Muscle of leg (tissue), 11 donors: ENCODE measurements around the gene GRPEL1. TPM values are rescaled to one million over a fixed set of nuclear protein-coding genes. Genes with fewer than 3 reads are reported as not detected.

ENCODE experiments used
- DNase-seq: peaks from one replicate; pipeline ENCODE4 v3.0.0; 2013
- H3K27ac ChIP-seq: one replicate; pipeline ENCODE4 v1.5.1; 2013; ENCODE audit warnings: mild to moderate bottlenecking, low read length, control low read depth
- H3K27me3 ChIP-seq: one replicate; pipeline ENCODE4 v1.6.1; 2013; ENCODE audit warnings: low read length; ENCODE audit not compliant: control insufficient read depth, insufficient read depth
- H3K36me3 ChIP-seq: one replicate; pipeline ENCODE4 v1.6.1; 2013; ENCODE audit warnings: low read length; ENCODE audit not compliant: control insufficient read depth, insufficient read depth
- H3K4me1 ChIP-seq: one replicate; pipeline ENCODE4 v1.6.1; 2013; ENCODE audit warnings: low read length; ENCODE audit not compliant: control insufficient read depth, insufficient read depth
- H3K4me3 ChIP-seq: one replicate; pipeline ENCODE4 v1.5.1; 2013; ENCODE audit warnings: low read length, control low read depth
- H3K9me3 ChIP-seq: replicated peaks from 2 replicates; pipeline ENCODE4 v1.6.1; 2013; ENCODE audit warnings: low read depth, low read length; ENCODE audit not compliant: control insufficient read depth
- WGBS: methylation state at CpG from one replicate; pipeline ENCODE4 v1.1.5; 2013; ENCODE audit warnings: missing lambda C conversion rate; ENCODE audit not compliant: insufficient coverage; 5-methylcytosine and 5-hydroxymethylcytosine counted together
- polyA plus RNA-seq, 8 donors: library from polyadenylated mRNA; unstranded; fragments of 120-200 nt; gene quantifications; one replicate each; pipeline versions ENCODE4 v1.2.1 to v1.2.3, GENCODE V29; 2013; ENCODE audit warnings: inconsistent platforms in 1 of 8, low replicate concordance in 1 of 8; ENCODE audit not compliant: insufficient read length in 8 of 8, insufficient read depth in 1 of 8
- total RNA-seq: library from RNA; stranded (reverse); fragments of 120-200 nt; gene quantifications from one replicate; pipeline ENCODE4 v1.2.4, GENCODE V29; 2013

The GRPEL1 gene
- total and polyA plus RNA-seq, 9 donors = 27.7 to 31.5 (median 30.0) TPM

GRCh38 chr4:7027913-7028312 is 40.0 kb downstream of the GRPEL1 start:
- Histone ChIP-seq H3K36me3 (peaks cover 79% of the 10 kb centered on the region), H3K4me1 (no peaks in the 10 kb centered on the region), H3K27ac (no peak overlapping the region), H3K27me3 (no peaks in the 10 kb centered on the region), H3K4me3 (no peak overlapping the region), H3K9me3 (no peaks in the 10 kb centered on the region)
- no peak for DNase-seq
- WGBS = 100% methylated on average over 2 of the region's 5 CpGs

GRCh38 chr4:7027284-7027683 is 40.6 kb downstream of the GRPEL1 start:
- WGBS = 100% methylated on average over 5 of the region's 7 CpGs
- Histone ChIP-seq H3K9me3 (no peaks in the 10 kb centered on the region), H3K36me3 (peaks cover 78% of the 10 kb centered on the region), H3K27me3 (no peaks in the 10 kb centered on the region), H3K4me1 (no peaks in the 10 kb centered on the region), H3K27ac (no peak overlapping the region), H3K4me3 (no peak overlapping the region)
- DNase-seq = no peak

- H3K36me3 ChIP-seq = peaks cover 75% of the 10 kb centered on the region
Observed at GRCh38 chr4:7026107-7026506, 41.8 kb downstream of the GRPEL1 start.

GRCh38 chr4:7025040-7025602 is 42.7 kb downstream of the GRPEL1 start:
- H3K4me1 ChIP-seq = no peaks in the 10 kb centered on the region
- WGBS = 84% methylated on average over 26 of the region's 28 CpGs
- H3K36me3 ChIP-seq = peaks cover 72% of the 10 kb centered on the region
- H3K9me3 ChIP-seq = no peaks in the 10 kb centered on the region
- DNase-seq = no peak
- H3K27me3 ChIP-seq = no peaks in the 10 kb centered on the region
- no peak overlapping the region for H3K4me3 ChIP-seq
- no peak overlapping the region for H3K27ac ChIP-seq

More at GRCh38 chr4:7026107-7026506, 41.8 kb downstream of the GRPEL1 start:
- no peak for DNase-seq
- no peaks in the 10 kb centered on the region for H3K4me1 ChIP-seq
- 89% methylated on average over 4 of the region's 9 CpGs for WGBS
- no peak overlapping the region for H3K27ac ChIP-seq
- H3K4me3 ChIP-seq = no peak overlapping the region
- H3K9me3 ChIP-seq = no peaks in the 10 kb centered on the region
- no peaks in the 10 kb centered on the region for H3K27me3 ChIP-seq

DNA sequence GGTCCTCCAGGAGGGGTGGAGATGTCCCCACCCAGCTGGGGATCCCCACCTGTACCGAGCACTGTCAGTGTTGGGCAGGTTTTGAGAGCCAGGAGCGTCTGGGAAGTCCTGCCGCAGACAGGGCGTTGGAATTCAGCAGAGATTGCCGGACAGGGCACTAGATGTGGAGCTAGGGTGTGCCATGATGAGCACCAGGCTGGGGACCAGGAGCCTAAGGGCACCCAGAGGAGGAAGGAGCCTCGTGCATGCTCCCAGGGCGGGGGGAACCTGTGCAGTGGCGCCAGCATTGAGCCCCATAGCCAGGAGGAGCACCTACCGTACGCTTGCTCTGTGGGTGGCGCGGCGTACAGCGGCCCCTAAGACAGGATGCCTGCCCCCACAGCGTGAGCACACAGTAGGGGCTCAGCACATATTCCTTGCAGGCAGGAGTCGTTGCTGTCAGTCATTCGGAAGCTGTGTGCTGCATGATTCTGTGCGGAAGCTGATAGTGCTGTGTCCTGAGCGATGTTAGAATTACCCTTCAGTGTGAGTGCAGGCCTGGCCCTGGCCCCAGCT is 43.5 kb downstream of the GRPEL1 start:
- Histone ChIP-seq H3K36me3 (peaks cover 70% of the 10 kb centered on the region), H3K27me3 (no peaks in the 10 kb centered on the region), H3K4me3 (no peak overlapping the region), H3K9me3 (no peaks in the 10 kb centered on the region), H3K4me1 (no peaks in the 10 kb centered on the region), H3K27ac (no peak overlapping the region)
- no peak for DNase-seq
- WGBS = 95% methylated on average over 18 of the region's 19 CpGs

GRCh38 chr4:7023901-7024300 is 44.0 kb downstream of the GRPEL1 start:
- no peak overlapping the region for H3K4me3 ChIP-seq
- no peaks in the 10 kb centered on the region for H3K27me3 ChIP-seq
- H3K4me1 ChIP-seq = no peaks in the 10 kb centered on the region
- peaks cover 68% of the 10 kb centered on the region for H3K36me3 ChIP-seq
- no peak overlapping the region for H3K27ac ChIP-seq
- WGBS = 91% methylated on average over 12 of the region's 12 CpGs
- no peaks in the 10 kb centered on the region for H3K9me3 ChIP-seq
- no peak for DNase-seq

GRCh38 chr4:7023486-7023885 is 44.4 kb downstream of the GRPEL1 start:
- WGBS = 80% methylated on average over 15 of the region's 16 CpGs
- Histone ChIP-seq H3K27ac (no peak overlapping the region), H3K36me3 (peaks cover 68% of the 10 kb centered on the region), H3K9me3 (no peaks in the 10 kb centered on the region), H3K4me3 (no peak overlapping the region), H3K27me3 (no peaks in the 10 kb centered on the region), H3K4me1 (peaks cover under 1% of the 10 kb centered on the region)
- no peak for DNase-seq

- no peak overlapping the region for H3K27ac ChIP-seq
- H3K9me3 ChIP-seq = no peaks in the 10 kb centered on the region
- no peak for DNase-seq
- peaks cover 64% of the 10 kb centered on the region for H3K36me3 ChIP-seq
- peaks cover 8% of the 10 kb centered on the region for H3K4me1 ChIP-seq
- no peaks in the 10 kb centered on the region for H3K27me3 ChIP-seq
- no peak overlapping the region for H3K4me3 ChIP-seq
- WGBS = 87% methylated on average over 10 of the region's 13 CpGs
Observed at GRCh38 chr4:7021930-7022664, 45.8 kb downstream of the GRPEL1 start.

- DNase-seq = no peak
- H3K4me1 ChIP-seq = peaks cover 10% of the 10 kb centered on the region
- 50% methylated on average over 2 of the region's 5 CpGs for WGBS
- no peaks in the 10 kb centered on the region for H3K27me3 ChIP-seq
- peaks cover 67% of the 10 kb centered on the region for H3K36me3 ChIP-seq
- no peak overlapping the region for H3K27ac ChIP-seq
- no peaks in the 10 kb centered on the region for H3K9me3 ChIP-seq
- H3K4me3 ChIP-seq = no peak overlapping the region
Observed at GRCh38 chr4:7021355-7021754, 46.5 kb downstream of the GRPEL1 start.

- Histone ChIP-seq H3K4me1 (peaks cover 11% of the 10 kb centered on the region), H3K36me3 (peaks cover 71% of the 10 kb centered on the region), H3K4me3 (no peak overlapping the region), H3K27me3 (no peaks in the 10 kb centered on the region), H3K9me3 (no peaks in the 10 kb centered on the region), H3K27ac (no peak overlapping the region)
- no peak for DNase-seq
- 92% methylated on average over 2 of the region's 11 CpGs for WGBS
Observed at GRCh38 chr4:7020856-7021255, 47.0 kb downstream of the GRPEL1 start.
